ENCODE results near the gene GPC5. TPM values are rescaled to one million over a fixed set of nuclear protein-coding genes. Genes with fewer than 3 reads are reported as not detected.

GPC5 gene
- total and polyA plus RNA-seq, 3 experiments from 2014 or later: 0.08 to 0.39 (median 0.13) TPM

GRCh38 chr13:91762957-91763356, 364.5 kb downstream of the GPC5 start:
- H3K27ac Mint-ChIP-seq: no peak overlapping the region

GRCh38 chr13:91764527-91764926, 366.1 kb downstream of the GPC5 start:
- ChIA-PET POLR2A (no interaction called here), CTCF (no interaction called here)
- Mint-ChIP-seq H3K9me3 (peaks cover 0 to 8% (median 2%) of the 10 kb centered on the region in 5 donors), H3K27ac (no peak overlapping the region), H3K4me3 (no peak overlapping the region), H3K27me3 (no peaks in the 10 kb centered on the region), H3K36me3 (no peaks in the 10 kb centered on the region), H3K4me1 (no peaks in the 10 kb centered on the region)
- Histone ChIP-seq H3K4me1 (ENCODE audit: insufficient read depth, low read length) (no peaks in the 10 kb centered on the region), H3K27me3 (ENCODE audit: insufficient read depth, low read length, poor library complexity, severe bottlenecking) (no peaks in the 10 kb centered on the region), H3K36me3 (ENCODE audit: insufficient read depth, low read length) (no peaks in the 10 kb centered on the region), H3K4me3 (ENCODE audit: low read length) (no peak overlapping the region), H3K9me3 (ENCODE audit: low read length) (no peaks in the 10 kb centered on the region), H3K27ac (ENCODE audit: low read depth, low read length) (no peak overlapping the region)
- no peak for DNase-seq

More at GRCh38 chr13:91762957-91763356, 364.5 kb downstream of the GPC5 start:
- no peak for DNase-seq
- H3K9me3 ChIP-seq (ENCODE audit: low read length): no peaks in the 10 kb centered on the region
- no peaks in the 10 kb centered on the region for H3K4me1 ChIP-seq (ENCODE audit: insufficient read depth, low read length)
- H3K4me3 ChIP-seq (ENCODE audit: low read length): no peak overlapping the region
- Mint-ChIP-seq H3K9me3 (peaks cover 0 to 7% (median 0%) of the 10 kb centered on the region in 5 donors), H3K4me3 (no peak overlapping the region), H3K4me1 (no peaks in the 10 kb centered on the region), H3K36me3 (no peaks in the 10 kb centered on the region), H3K27me3 (no peaks in the 10 kb centered on the region)
- H3K27me3 ChIP-seq (ENCODE audit: insufficient read depth, low read length, poor library complexity, severe bottlenecking): no peaks in the 10 kb centered on the region
- no peak overlapping the region for H3K27ac ChIP-seq (ENCODE audit: low read depth, low read length)
- CTCF ChIA-PET: no interaction called here
- POLR2A ChIA-PET: no interaction called here
- H3K36me3 ChIP-seq (ENCODE audit: insufficient read depth, low read length): no peaks in the 10 kb centered on the region

GRCh38 chr13:91767651-91768050, 369.2 kb downstream of the GPC5 start:
- H3K4me3 Mint-ChIP-seq: no peak overlapping the region
- H3K27ac ChIP-seq (ENCODE audit: low read depth, low read length): no peak overlapping the region
- peaks cover 0 to 11% (median 4%) of the 10 kb centered on the region in 5 donors for H3K9me3 Mint-ChIP-seq
- no peaks in the 10 kb centered on the region for H3K4me1 ChIP-seq (ENCODE audit: insufficient read depth, low read length)
- no peak overlapping the region for H3K4me3 ChIP-seq (ENCODE audit: low read length)
- no peaks in the 10 kb centered on the region for H3K27me3 ChIP-seq (ENCODE audit: insufficient read depth, low read length, poor library complexity, severe bottlenecking)
- DNase-seq: no peak
- H3K27me3 Mint-ChIP-seq: no peaks in the 10 kb centered on the region
- H3K36me3 Mint-ChIP-seq: no peaks in the 10 kb centered on the region
- ChIA-PET POLR2A (no interaction called here), CTCF (no interaction called here)
- no peaks in the 10 kb centered on the region for H3K9me3 ChIP-seq (ENCODE audit: low read length)
- H3K4me1 Mint-ChIP-seq: no peaks in the 10 kb centered on the region
- no peaks in the 10 kb centered on the region for H3K36me3 ChIP-seq (ENCODE audit: insufficient read depth, low read length)
- no peak overlapping the region for H3K27ac Mint-ChIP-seq

GRCh38 chr13:91768746-91769145, 370.3 kb downstream of the GPC5 start:
- H3K27ac Mint-ChIP-seq: no peak overlapping the region
- H3K4me1 Mint-ChIP-seq: no peaks in the 10 kb centered on the region
- CTCF ChIA-PET: no interaction called here
- Histone ChIP-seq H3K27ac (ENCODE audit: low read depth, low read length) (no peak overlapping the region), H3K4me3 (ENCODE audit: low read length) (no peak overlapping the region), H3K27me3 (ENCODE audit: insufficient read depth, low read length, poor library complexity, severe bottlenecking) (no peaks in the 10 kb centered on the region), H3K9me3 (ENCODE audit: low read length) (no peaks in the 10 kb centered on the region), H3K36me3 (ENCODE audit: insufficient read depth, low read length) (no peaks in the 10 kb centered on the region), H3K4me1 (ENCODE audit: insufficient read depth, low read length) (no peaks in the 10 kb centered on the region)
- H3K4me3 Mint-ChIP-seq: no peak overlapping the region
- H3K36me3 Mint-ChIP-seq: no peaks in the 10 kb centered on the region
- POLR2A ChIA-PET: no interaction called here
- H3K9me3 Mint-ChIP-seq: peaks cover 0 to 9% (median 4%) of the 10 kb centered on the region in 5 donors
- no peaks in the 10 kb centered on the region for H3K27me3 Mint-ChIP-seq
- DNase-seq: no peak

GRCh38 chr13:91771229-91771628, 372.8 kb downstream of the GPC5 start:
- POLR2A ChIA-PET: no interaction called here
- CTCF ChIA-PET: no interaction called here
- Histone ChIP-seq H3K27me3 (ENCODE audit: insufficient read depth, low read length, poor library complexity, severe bottlenecking) (no peaks in the 10 kb centered on the region), H3K36me3 (ENCODE audit: insufficient read depth, low read length) (no peaks in the 10 kb centered on the region), H3K27ac (ENCODE audit: low read depth, low read length) (no peak overlapping the region), H3K4me1 (ENCODE audit: insufficient read depth, low read length) (no peaks in the 10 kb centered on the region), H3K4me3 (ENCODE audit: low read length) (no peak overlapping the region), H3K9me3 (ENCODE audit: low read length) (no peaks in the 10 kb centered on the region)
- no peaks in the 10 kb centered on the region for H3K36me3 Mint-ChIP-seq
- H3K27ac Mint-ChIP-seq: no peak overlapping the region
- no peak overlapping the region for H3K4me3 Mint-ChIP-seq
- H3K9me3 Mint-ChIP-seq: peaks cover 0 to 8% (median 4%) of the 10 kb centered on the region in 5 donors
- no peaks in the 10 kb centered on the region for H3K4me1 Mint-ChIP-seq
- no peak for DNase-seq
- no peaks in the 10 kb centered on the region for H3K27me3 Mint-ChIP-seq

GRCh38 chr13:91773591-91774227, 375.3 kb downstream of the GPC5 start:
- H3K36me3 ChIP-seq (ENCODE audit: insufficient read depth, low read length): no peaks in the 10 kb centered on the region
- no peaks in the 10 kb centered on the region for H3K27me3 ChIP-seq (ENCODE audit: insufficient read depth, low read length, poor library complexity, severe bottlenecking)
- CTCF ChIA-PET: no interaction called here
- DNase-seq: no peak
- POLR2A ChIA-PET: no interaction called here
- no peak overlapping the region for H3K4me3 ChIP-seq (ENCODE audit: low read length)
- no peak overlapping the region for H3K27ac Mint-ChIP-seq
- no peaks in the 10 kb centered on the region for H3K27me3 Mint-ChIP-seq
- H3K9me3 Mint-ChIP-seq: peaks cover 0 to 13% (median 4%) of the 10 kb centered on the region in 5 donors
- no peak overlapping the region for H3K4me3 Mint-ChIP-seq
- no peaks in the 10 kb centered on the region for H3K4me1 Mint-ChIP-seq
- H3K27ac ChIP-seq (ENCODE audit: low read depth, low read length): no peak overlapping the region
- H3K4me1 ChIP-seq (ENCODE audit: insufficient read depth, low read length): no peaks in the 10 kb centered on the region
- no peaks in the 10 kb centered on the region for H3K36me3 Mint-ChIP-seq
- no peaks in the 10 kb centered on the region for H3K9me3 ChIP-seq (ENCODE audit: low read length)

- no peak for DNase-seq
- no peak overlapping the region for H3K27ac ChIP-seq (ENCODE audit: low read depth, low read length)
- no peak overlapping the region for H3K4me3 ChIP-seq (ENCODE audit: low read length)
- POLR2A ChIA-PET: no interaction called here
- CTCF ChIA-PET: no interaction called here
- Mint-ChIP-seq H3K4me1 (no peaks in the 10 kb centered on the region), H3K9me3 (peaks cover 0 to 13% (median 3%) of the 10 kb centered on the region in 5 donors), H3K4me3 (no peak overlapping the region), H3K27me3 (no peaks in the 10 kb centered on the region), H3K36me3 (no peaks in the 10 kb centered on the region), H3K27ac (no peak overlapping the region)
- no peaks in the 10 kb centered on the region for H3K27me3 ChIP-seq (ENCODE audit: insufficient read depth, low read length, poor library complexity, severe bottlenecking)
- no peaks in the 10 kb centered on the region for H3K9me3 ChIP-seq (ENCODE audit: low read length)
- no peaks in the 10 kb centered on the region for H3K4me1 ChIP-seq (ENCODE audit: insufficient read depth, low read length)
- no peaks in the 10 kb centered on the region for H3K36me3 ChIP-seq (ENCODE audit: insufficient read depth, low read length)
These were observed 376.0 kb downstream of the GPC5 start for GRCh38 chr13:91774397-91774796.

GRCh38 chr13:91776611-91777193, 378.3 kb downstream of the GPC5 start:
- DNase-seq: no peak
- no peak overlapping the region for H3K27ac ChIP-seq (ENCODE audit: low read depth, low read length)
- H3K4me1 Mint-ChIP-seq: no peaks in the 10 kb centered on the region
- H3K4me3 ChIP-seq (ENCODE audit: low read length): no peak overlapping the region
- ChIA-PET CTCF (no interaction called here), POLR2A (no interaction called here)
- H3K4me3 Mint-ChIP-seq: no peak overlapping the region
- no peaks in the 10 kb centered on the region for H3K27me3 Mint-ChIP-seq
- H3K27me3 ChIP-seq (ENCODE audit: insufficient read depth, low read length, poor library complexity, severe bottlenecking): no peaks in the 10 kb centered on the region
- no peaks in the 10 kb centered on the region for H3K9me3 ChIP-seq (ENCODE audit: low read length)
- H3K9me3 Mint-ChIP-seq: peaks cover 0 to 9% (median 3%) of the 10 kb centered on the region in 5 donors
- no peaks in the 10 kb centered on the region for H3K4me1 ChIP-seq (ENCODE audit: insufficient read depth, low read length)
- no peaks in the 10 kb centered on the region for H3K36me3 ChIP-seq (ENCODE audit: insufficient read depth, low read length)
- no peaks in the 10 kb centered on the region for H3K36me3 Mint-ChIP-seq
- H3K27ac Mint-ChIP-seq: no peak overlapping the region
